Progenitor cell of endocrine pancreas (in vitro differentiated cells): ENCODE measurements around the gene HOXD11. TPM values are rescaled to one million over a fixed set of nuclear protein-coding genes. Genes with fewer than 3 reads are reported as not detected.

Source experiments
- DNase-seq: peaks from one replicate; pipeline ENCODE4 v3.0.0; 2021; ENCODE audit warnings: low spot score; ENCODE audit not compliant: unreplicated experiment
- H3K27ac Mint-ChIP-seq: 2 replicates; pipeline ENCODE4 v1.8.0; 2021; ENCODE audit warnings: mild to moderate bottlenecking, moderate library complexity, mixed read lengths
- H3K27me3 Mint-ChIP-seq: 2 replicates; pipeline ENCODE4 v1.8.0; 2021; ENCODE audit warnings: mixed read lengths
- H3K36me3 Mint-ChIP-seq: 2 replicates; pipeline ENCODE4 v1.8.0; 2022; ENCODE audit warnings: mixed read lengths; ENCODE audit not compliant: insufficient read depth
- H3K4me1 Mint-ChIP-seq: 2 replicates; pipeline ENCODE4 v1.8.0; 2021; ENCODE audit warnings: low read depth, mixed read lengths
- H3K4me3 Mint-ChIP-seq: 2 replicates; pipeline ENCODE4 v1.8.0; 2021; ENCODE audit warnings: low read depth, mild to moderate bottlenecking, moderate library complexity, mixed read lengths
- H3K9me3 Mint-ChIP-seq: 2 replicates; pipeline ENCODE4 v1.8.0; 2021; ENCODE audit warnings: low read depth, mixed read lengths
- CTCF ChIP-seq: fragments of 200-600 bp; sonication (generic); IDR thresholded peaks from one replicate; pipeline ENCODE4 v1.5.0; 2021; ENCODE audit warnings: antibody characterized with exemption, mild to moderate bottlenecking; ENCODE audit not compliant: unreplicated experiment
- total RNA-seq: library from RNA; stranded (reverse); gene quantifications from 2 replicates; pipeline ENCODE4 v1.2.1, GENCODE V29; 2021

Gene HOXD11
- total RNA-seq, 1 donor from 2014 or later: not detected

- DNase-seq: no peak
- Mint-ChIP-seq H3K4me1 (no peaks in the 10 kb centered on the region), H3K27ac (no peak overlapping the region), H3K4me3 (no peak overlapping the region), H3K36me3 (no peaks in the 10 kb centered on the region), H3K27me3 (peaks cover 97% of the 10 kb centered on the region), H3K9me3 (no peaks in the 10 kb centered on the region)
- TF ChIP-seq CTCF: no peak
Measured at GRCh38 chr2:176148751-176149421, 41.8 kb downstream of the HOXD11 start.

DNA sequence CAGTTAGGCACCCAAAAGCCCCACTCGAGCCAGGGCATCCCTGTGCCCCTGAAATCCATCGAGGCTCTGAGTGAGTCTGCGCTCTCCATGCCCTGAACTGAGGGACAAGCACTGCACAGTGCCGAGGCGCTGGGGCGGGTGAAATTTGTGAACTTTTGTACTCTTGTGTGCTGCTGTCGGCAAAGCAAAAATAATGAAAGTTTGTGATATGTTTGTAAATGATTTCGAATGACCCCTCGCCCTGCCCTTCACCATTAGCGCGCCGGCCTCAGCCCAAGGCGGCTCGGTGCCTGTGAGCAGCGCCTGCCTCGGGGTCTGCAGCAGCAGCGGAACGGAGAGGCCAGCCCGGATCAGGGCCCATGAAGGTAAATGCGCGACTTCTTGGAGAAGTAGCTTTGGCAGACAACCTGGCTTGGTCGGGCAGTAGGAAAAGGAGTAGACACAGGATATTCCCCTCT is 42.4 kb downstream of the HOXD11 start:
- no peak overlapping the region for H3K27ac Mint-ChIP-seq
- H3K36me3 Mint-ChIP-seq: no peaks in the 10 kb centered on the region
- no peaks in the 10 kb centered on the region for H3K9me3 Mint-ChIP-seq
- no peaks in the 10 kb centered on the region for H3K4me1 Mint-ChIP-seq
- H3K27me3 Mint-ChIP-seq: peaks cover 97% of the 10 kb centered on the region
- TF ChIP-seq CTCF: no peak
- no peak for DNase-seq
- H3K4me3 Mint-ChIP-seq: no peak overlapping the region

DNA sequence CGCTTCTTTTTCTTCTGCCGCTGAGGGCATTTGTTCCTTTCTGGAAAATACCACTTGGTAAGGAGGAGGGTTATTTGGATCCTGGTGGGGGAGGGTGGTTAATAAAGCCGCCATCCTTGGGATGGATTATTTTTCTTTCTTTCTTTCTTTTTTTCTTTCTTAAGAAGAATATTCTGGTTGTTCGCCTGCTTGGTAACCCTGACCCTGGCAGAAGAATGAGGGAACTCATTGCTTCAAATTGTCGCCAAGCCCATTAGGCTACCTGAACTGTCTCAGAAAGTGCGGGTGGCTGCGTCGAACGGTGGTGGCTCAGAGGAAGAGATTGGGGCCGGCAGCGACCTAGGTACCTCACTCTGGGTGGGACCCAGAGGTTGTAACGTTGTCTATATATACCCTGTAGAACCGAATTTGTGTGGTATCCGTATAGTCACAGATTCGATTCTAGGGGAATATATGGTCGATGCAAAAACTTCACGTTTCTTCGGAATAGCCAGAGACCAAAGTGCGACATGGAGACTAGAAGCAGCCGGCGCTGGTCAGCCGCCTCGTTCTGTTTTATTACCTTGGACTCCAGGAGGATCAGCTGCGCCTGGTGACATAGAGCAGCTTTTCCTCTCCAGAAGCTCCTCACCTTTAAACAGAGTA is 43.0 kb downstream of the HOXD11 start:
- no peak for DNase-seq
- Mint-ChIP-seq H3K4me1 (no peaks in the 10 kb centered on the region), H3K9me3 (no peaks in the 10 kb centered on the region), H3K36me3 (no peaks in the 10 kb centered on the region), H3K27ac (no peak overlapping the region), H3K27me3 (peaks cover 97% of the 10 kb centered on the region), H3K4me3 (no peak overlapping the region)
- no peak for TF ChIP-seq CTCF

DNA sequence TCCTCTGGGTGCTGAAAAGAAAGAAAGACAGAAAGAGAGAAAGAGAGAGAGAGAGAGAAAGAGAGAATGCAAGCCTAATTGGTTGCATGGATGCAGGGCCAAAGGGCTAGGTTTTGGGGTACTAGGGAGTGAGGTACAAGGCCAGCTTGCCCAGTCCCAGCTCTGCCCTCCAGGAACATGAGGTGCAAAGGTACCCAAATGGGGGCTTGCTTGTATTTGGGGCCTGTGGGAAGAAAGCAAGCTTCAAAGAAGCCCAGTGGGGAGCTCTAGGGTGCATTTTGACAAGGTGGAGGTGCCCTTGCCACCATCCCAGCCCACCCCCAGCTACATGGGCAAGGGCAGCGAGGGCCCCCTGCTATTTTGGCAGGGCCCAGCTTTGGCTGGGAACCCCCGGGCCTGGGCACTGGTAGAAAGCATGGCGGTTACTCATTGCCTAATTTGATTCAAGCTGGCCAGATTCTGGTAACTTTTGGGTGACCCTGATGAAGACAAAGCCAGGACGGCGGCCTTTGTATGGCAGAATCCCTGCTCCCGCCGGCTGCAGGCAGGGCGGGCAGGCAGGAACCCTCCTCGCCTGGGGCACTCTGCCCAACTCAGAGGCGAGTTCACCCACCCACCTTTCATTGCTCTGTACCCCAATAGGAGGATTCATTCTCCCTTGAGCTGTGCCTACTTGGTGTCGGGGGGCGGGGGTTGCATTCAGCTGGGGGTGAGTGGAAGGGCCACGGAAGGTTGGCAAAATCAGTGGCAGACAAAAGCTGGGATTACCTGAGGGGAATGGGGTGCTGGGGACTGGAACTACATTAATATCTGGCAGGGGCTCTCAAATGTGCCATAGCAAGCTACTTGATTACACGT is 43.7 kb downstream of the HOXD11 start:
- Mint-ChIP-seq H3K9me3 (no peaks in the 10 kb centered on the region), H3K36me3 (no peaks in the 10 kb centered on the region), H3K4me1 (no peaks in the 10 kb centered on the region), H3K27me3 (peaks cover 97% of the 10 kb centered on the region), H3K27ac (no peak overlapping the region), H3K4me3 (no peak overlapping the region)
- no peak for TF ChIP-seq CTCF
- DNase-seq: no peak
